Uterus (tissue), 2 donors: ENCODE data around the gene C1orf87.

ENCODE experiments used
- CTCF ChIP-seq, 4 experiments: fragments of 200-600 bp in 2 of 4; fragments of 450-650 bp in 2 of 4; sonication (generic) in 2 of 4; IDR thresholded peaks; one replicate each; pipeline ENCODE4 v1.5.1; 2016 to 2019; ENCODE audit warnings: antibody characterized with exemption in 4 of 4, mild to moderate bottlenecking in 2 of 4, moderate library complexity in 1 of 4
- POLR2A ChIP-seq, 2 donors: fragments of 450-650 bp; IDR thresholded peaks; one replicate each; pipeline ENCODE4 v1.6.1; 2016; ENCODE audit warnings: antibody characterized with exemption in 2 of 2, mild to moderate bottlenecking in 1 of 2, moderate library complexity in 1 of 2

- TF ChIP-seq CTCF (IDR thresholded peaks at IDR 0.05) (no peak), POLR2A (IDR thresholded peaks at IDR 0.05) (no peak)
These were observed 81.3 kb downstream of the C1orf87 start for GRCh38 chr1:59992040-59992820.
